Measurements from ENCODE around the gene CALML5.

The CALML5 gene

DNA sequence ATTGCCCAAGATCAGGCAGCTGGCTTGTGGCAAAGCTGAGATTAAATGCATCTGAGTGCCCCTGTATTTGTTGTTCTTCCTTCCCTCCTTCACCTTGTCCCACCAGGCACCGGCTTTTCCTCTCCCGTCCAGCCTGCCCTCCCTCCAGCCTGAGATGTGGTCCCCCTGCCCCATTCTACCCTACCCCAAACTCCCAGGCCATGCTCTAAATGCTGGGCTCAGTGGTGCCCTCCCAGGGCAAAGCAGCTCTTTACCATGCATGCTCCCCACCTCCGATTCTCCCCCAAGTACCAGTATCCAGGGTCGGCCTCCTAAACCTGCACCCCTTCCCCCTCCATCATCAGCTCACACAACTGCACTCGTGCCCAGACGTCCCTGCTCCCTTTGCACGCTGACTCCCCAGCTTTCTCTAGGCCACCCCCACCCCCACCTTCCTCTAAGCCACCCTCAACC lies 36.5 kb downstream of the CALML5 start:
- no peak for DNase-seq (ENCODE audit: low read depth in 2 of 2)

DNA sequence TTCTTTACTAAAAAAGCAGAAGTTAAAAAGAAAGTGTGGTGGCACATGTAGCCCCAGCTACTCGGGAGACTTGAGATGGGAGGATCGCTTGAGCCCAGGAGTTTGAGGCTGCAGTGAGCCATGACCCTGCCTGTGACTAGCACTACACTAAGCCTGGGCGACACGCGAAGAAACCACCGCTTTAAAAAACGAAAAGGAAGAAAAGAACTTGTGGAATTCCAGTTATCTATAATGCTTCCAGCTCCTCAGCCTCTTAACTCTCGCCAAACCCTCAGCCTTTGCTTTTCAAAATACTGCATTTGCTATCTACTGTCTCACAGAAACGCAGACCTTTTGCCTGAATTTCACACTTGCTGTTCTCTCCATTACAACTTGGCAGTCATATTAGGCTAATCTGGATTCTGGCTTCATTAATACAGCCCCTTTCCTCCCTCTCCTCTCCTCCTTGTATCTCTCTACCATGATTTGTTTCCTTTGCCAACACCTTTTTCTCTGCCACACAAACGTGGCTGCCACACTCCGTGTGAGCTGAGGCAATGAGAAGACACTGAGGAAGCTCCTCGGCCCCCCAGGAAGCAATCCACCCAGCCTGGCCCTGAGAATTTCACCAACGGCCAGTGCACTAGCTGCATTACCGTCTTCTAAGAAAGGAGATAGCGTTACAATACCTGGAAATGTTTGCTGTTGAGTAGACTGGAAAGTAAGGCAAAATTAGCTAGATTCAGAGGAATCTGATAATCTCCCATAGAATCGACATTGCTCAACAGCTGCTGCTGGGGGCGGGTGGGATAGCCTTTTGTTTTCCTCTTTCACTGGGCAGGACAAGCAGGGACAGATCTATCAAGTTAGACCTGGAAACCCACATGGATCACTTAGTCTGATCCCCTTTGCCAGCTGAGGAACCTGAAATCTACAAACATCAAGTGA lies 37.2 kb downstream of the CALML5 start:
- DNase-seq (ENCODE audit: low read depth in 2 of 2) = no peak

- DNase-seq (ENCODE audit: low read depth in 2 of 2) = no peak
These were observed 38.2 kb downstream of the CALML5 start for GRCh38 chr10:5461203-5461588.

- DNase-seq (ENCODE audit: low read depth in 2 of 2) = no peak
These were observed 38.7 kb downstream of the CALML5 start for GRCh38 chr10:5460468-5461202.

GRCh38 chr10:5458949-5459747 lies 40.2 kb downstream of the CALML5 start:
- DNase-seq (ENCODE audit: low read depth in 2 of 2) = no peak

DNA sequence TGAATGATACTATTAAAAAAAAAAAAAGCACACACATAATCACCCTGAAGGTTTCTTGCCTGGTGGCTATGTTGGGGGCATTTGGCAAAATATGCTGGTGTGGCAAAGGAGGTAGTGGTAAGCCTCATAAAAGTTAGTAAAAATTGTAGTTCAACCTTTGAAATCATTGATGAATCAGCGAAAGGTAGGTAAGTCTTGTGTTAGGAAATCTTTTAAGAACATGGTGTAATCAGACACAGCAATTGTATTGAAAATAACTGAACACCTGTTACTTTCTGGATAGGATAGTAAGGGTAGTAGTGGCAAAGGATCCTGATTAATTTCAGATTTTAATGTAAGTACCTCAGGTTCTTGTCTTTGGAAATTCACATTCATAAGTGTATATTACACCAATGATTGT lies 40.9 kb downstream of the CALML5 start:
- DNase-seq (ENCODE audit: low read depth in 2 of 2) = no peak

DNA sequence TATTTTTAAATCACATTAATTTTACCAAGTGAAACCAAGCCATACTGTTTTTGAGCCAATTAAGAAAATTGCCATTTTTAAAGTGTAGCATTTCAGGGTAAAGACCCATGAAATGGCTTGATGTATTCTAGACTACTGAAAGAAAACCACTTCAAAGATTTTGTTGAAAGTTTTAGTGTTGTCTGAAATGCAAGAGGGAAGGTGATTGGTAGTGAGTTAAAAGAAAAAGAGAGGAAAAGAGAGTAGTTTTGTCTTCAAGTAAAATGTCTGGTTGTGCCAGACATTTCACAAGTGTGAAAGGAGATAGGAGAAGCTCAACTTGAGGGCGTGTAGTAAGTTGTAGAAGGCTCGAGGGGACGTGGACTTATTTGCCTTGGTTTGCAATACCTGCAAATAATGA lies 41.6 kb downstream of the CALML5 start:
- DNase-seq (ENCODE audit: low read depth in 2 of 2) = no peak

- no peak for DNase-seq (ENCODE audit: low read depth in 2 of 2)
These were observed 42.8 kb downstream of the CALML5 start for GRCh38 chr10:5456563-5456962.

GRCh38 chr10:5453749-5454489 lies 45.5 kb downstream of the CALML5 start:
- no peak for DNase-seq (ENCODE audit: low read depth in 2 of 2)

DNA sequence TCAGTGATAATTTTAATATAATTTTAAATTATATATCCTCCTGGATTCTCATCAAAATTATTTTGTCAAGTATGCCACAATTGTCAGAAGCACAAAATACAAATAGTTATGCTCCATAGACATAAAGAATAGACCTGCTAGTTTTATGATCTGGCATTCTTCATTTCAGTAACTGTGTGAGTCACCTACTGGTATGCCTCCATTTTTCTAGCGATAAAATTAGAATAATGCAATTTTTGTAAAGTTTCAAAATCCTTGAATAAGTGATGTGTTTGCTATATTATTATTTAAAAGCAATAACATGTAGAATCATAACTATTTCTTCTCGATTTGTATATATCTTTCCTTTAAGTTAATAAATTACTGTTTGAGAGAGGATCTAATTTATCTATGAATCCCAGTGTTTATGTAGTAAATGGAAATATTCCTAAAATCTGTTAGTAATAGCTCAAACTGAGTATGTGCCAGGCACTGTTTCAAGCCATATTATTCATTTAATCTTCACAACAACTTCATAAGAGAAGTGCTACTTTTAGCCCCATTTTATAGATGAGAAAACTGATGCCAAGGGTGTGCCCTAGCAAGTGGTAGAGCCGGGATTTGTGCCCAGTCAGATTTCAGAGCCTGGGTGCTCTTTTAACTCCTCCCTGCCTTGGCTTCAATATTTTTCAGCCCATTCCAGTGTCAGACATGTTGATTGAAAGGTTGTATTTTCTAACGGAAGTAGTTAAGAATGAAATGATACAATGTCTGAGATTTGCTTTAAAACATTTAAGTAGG lies 48.6 kb downstream of the CALML5 start:
- DNase-seq (ENCODE audit: low read depth in 2 of 2) = no peak

- no peak for DNase-seq (ENCODE audit: low read depth in 2 of 2)
These were observed 49.5 kb downstream of the CALML5 start for GRCh38 chr10:5449823-5450222.

DNA sequence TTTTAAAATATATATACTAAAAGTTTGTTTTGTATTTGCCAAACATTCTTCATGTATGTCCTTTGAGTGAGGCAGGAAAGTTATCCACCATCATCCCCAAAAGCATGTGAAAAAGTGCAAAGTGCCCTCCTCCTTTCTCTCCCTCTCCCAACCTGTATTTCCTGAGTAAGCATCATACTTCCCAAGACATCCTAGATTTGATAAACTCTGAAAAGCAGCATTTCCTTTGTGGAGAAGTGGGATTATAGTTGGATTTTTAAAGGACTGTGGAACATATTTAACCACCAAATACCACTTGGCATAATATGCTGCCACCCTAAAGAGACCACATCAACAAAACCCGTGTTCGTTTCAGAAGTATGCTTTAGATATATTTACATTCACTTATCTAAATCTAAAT lies 50.1 kb downstream of the CALML5 start:
- DNase-seq (ENCODE audit: low read depth in 2 of 2) = no peak

All from stimulated activated CD4-positive, alpha-beta T cell treated with anti-CD3 and anti-CD28 coated beads, Interleukin-1b, Interleukin-23, amount 100 ng/mL, for 1 hour (primary cell).